Activated naive CD4-positive, alpha-beta T cell treated with anti-CD3 and anti-CD28 coated beads, Interleukin-2, amount 50 U/mL, for 72 hours (primary cell): ENCODE results near the gene MYO18B. TPM values are rescaled to one million over a fixed set of nuclear protein-coding genes. Genes with fewer than 3 reads are reported as not detected.

Source experiments
- ATAC-seq, 2 donors: fragments of 150-1000 bp; cut with Tn5 transposase; 2 replicates each; pipeline ENCODE4 v1.10.0; 2021; ENCODE audit warnings: mild to moderate bottlenecking in 2 of 2, moderate library complexity in 2 of 2
- DNase-seq, 2 donors: peaks; one replicate each; pipeline ENCODE4 v3.0.0; 2021 to 2022; ENCODE audit warnings: low spot score in 2 of 2
- H3K27ac Mint-ChIP-seq, 2 donors: one replicate each; pipeline ENCODE4 v1.8.0; 2022; ENCODE audit warnings: mild to moderate bottlenecking in 2 of 2, mixed read lengths in 2 of 2
- H3K36me3 Mint-ChIP-seq, 2 donors: one replicate each; pipeline ENCODE4 v1.8.0; 2022; ENCODE audit warnings: mixed read lengths in 2 of 2
- H3K9me3 Mint-ChIP-seq, 2 donors: one replicate each; pipeline ENCODE4 v1.8.0; 2022; ENCODE audit warnings: mixed read lengths in 2 of 2
- total RNA-seq, 2 donors: library from RNA; stranded (reverse); gene quantifications; one replicate each; pipeline ENCODE4 v1.2.3, GENCODE V29; 2022

The MYO18B gene
- total RNA-seq, 2 donors from 2014 or later, result 0.98 to 5.9 TPM

- H3K27ac Mint-ChIP-seq, result no peak overlapping the region
- peaks cover 0 to 3% of the 10 kb centered on the region in 2 donors for H3K9me3 Mint-ChIP-seq
- H3K36me3 Mint-ChIP-seq, result no peaks in the 10 kb centered on the region
- no peak for ATAC-seq
- DNase-seq, result no peak
Observed at GRCh38 chr22:26054841-26055605, 313.0 kb downstream of the MYO18B start.

- H3K9me3 Mint-ChIP-seq, result peaks cover 0 to 2% of the 10 kb centered on the region in 2 donors
- no peaks in the 10 kb centered on the region for H3K36me3 Mint-ChIP-seq
- ATAC-seq (no peak), DNase-seq (no peak)
- H3K27ac Mint-ChIP-seq, result no peak overlapping the region
Observed at GRCh38 chr22:26055693-26056092, 313.7 kb downstream of the MYO18B start.

- Mint-ChIP-seq H3K27ac (no peak overlapping the region), H3K9me3 (no peaks in the 10 kb centered on the region), H3K36me3 (no peaks in the 10 kb centered on the region)
- ATAC-seq, result no peak
- DNase-seq, result no peak
Observed at GRCh38 chr22:26056455-26057200, 314.6 kb downstream of the MYO18B start.

- no peaks in the 10 kb centered on the region for H3K9me3 Mint-ChIP-seq
- ATAC-seq, result no peak
- DNase-seq, result no peak
- H3K27ac Mint-ChIP-seq, result no peak overlapping the region
- H3K36me3 Mint-ChIP-seq, result no peaks in the 10 kb centered on the region
Observed at GRCh38 chr22:26057731-26058130, 315.7 kb downstream of the MYO18B start.

- DNase-seq (no peak), ATAC-seq (no peak)
- Mint-ChIP-seq H3K9me3 (no peaks in the 10 kb centered on the region), H3K27ac (no peak overlapping the region), H3K36me3 (no peaks in the 10 kb centered on the region)
Observed at GRCh38 chr22:26064048-26064447, 322.1 kb downstream of the MYO18B start.

- DNase-seq (no peak), ATAC-seq (no peak)
- Mint-ChIP-seq H3K27ac (no peak overlapping the region), H3K36me3 (no peaks in the 10 kb centered on the region), H3K9me3 (no peaks in the 10 kb centered on the region)
Observed at GRCh38 chr22:26065847-26066246, 323.9 kb downstream of the MYO18B start.

- ATAC-seq, result no peak
Observed at GRCh38 chr22:26066534-26066933, 324.5 kb downstream of the MYO18B start.

GRCh38 chr22:26068571-26068970, 326.6 kb downstream of the MYO18B start:
- ATAC-seq (no peak), DNase-seq (no peak)
- Mint-ChIP-seq H3K36me3 (no peaks in the 10 kb centered on the region), H3K9me3 (no peaks in the 10 kb centered on the region), H3K27ac (no peak overlapping the region)

More at GRCh38 chr22:26066534-26066933, 324.5 kb downstream of the MYO18B start:
- DNase-seq, result no peak
- Mint-ChIP-seq H3K27ac (no peak overlapping the region), H3K36me3 (no peaks in the 10 kb centered on the region), H3K9me3 (no peaks in the 10 kb centered on the region)

- no peak overlapping the region for H3K27ac Mint-ChIP-seq
- ATAC-seq, result no peak
- no peak for DNase-seq
- no peaks in the 10 kb centered on the region for H3K9me3 Mint-ChIP-seq
- H3K36me3 Mint-ChIP-seq, result no peaks in the 10 kb centered on the region
Observed at GRCh38 chr22:26072621-26073020, 330.6 kb downstream of the MYO18B start.

- peaks cover 0 to 4% of the 10 kb centered on the region in 2 donors for H3K9me3 Mint-ChIP-seq
- H3K27ac Mint-ChIP-seq, result no peak overlapping the region
- no peak for DNase-seq
- ATAC-seq, result no peak
- H3K36me3 Mint-ChIP-seq, result no peaks in the 10 kb centered on the region
Observed at GRCh38 chr22:26075251-26075650, 333.3 kb downstream of the MYO18B start.

GRCh38 chr22:26079009-26079408, 337.0 kb downstream of the MYO18B start:
- DNase-seq (no peak), ATAC-seq (no peak)
- Mint-ChIP-seq H3K36me3 (no peaks in the 10 kb centered on the region), H3K9me3 (peaks cover 0 to 4% of the 10 kb centered on the region in 2 donors), H3K27ac (no peak overlapping the region)

Other genes with a start within 250 kb of the MYO18B start
- gene GRK3, start 177.5 kb upstream of the MYO18B start, total RNA-seq, result 10 to 100 TPM; 13.6 to 31.6 TPM